Smooth muscle cell (in vitro differentiated cells): ENCODE measurements around the gene ANKRD40CL. TPM values are rescaled to one million over a fixed set of nuclear protein-coding genes. Genes with fewer than 3 reads are reported as not detected.

Source experiments
- DNase-seq: peaks from one replicate; lab custom pipeline; 2025; ENCODE audit not compliant: unreplicated experiment; lab: John Stamatoyannopoulos, UW
- H2AFZ ChIP-seq: fragments of 200-600 bp; sonication (generic); 2 replicates; pipeline ENCODE4 v1.6.0; 2016; ENCODE audit warnings: antibody characterized with exemption, low read depth, mild to moderate bottlenecking
- H3F3A ChIP-seq: fragments of 200-600 bp; sonication (generic); 2 replicates; pipeline ENCODE4 v1.6.0; 2017; ENCODE audit warnings: antibody characterized with exemption, low read depth
- H3K27ac ChIP-seq: fragments of 200-600 bp; sonication (generic); 2 replicates; pipeline ENCODE4 v1.5.1; 2016; ENCODE audit warnings: low read depth, mild to moderate bottlenecking
- H3K27me3 ChIP-seq: fragments of 200-600 bp; sonication (generic); 2 replicates; pipeline ENCODE4 v1.6.1; 2016; ENCODE audit warnings: low read depth, mild to moderate bottlenecking
- H3K36me3 ChIP-seq: fragments of 200-600 bp; sonication (generic); 2 replicates; pipeline ENCODE4 v1.5.1; 2016; ENCODE audit warnings: low read depth
- H3K4me1 ChIP-seq: fragments of 200-600 bp; sonication (generic); 2 replicates; pipeline ENCODE4 v1.5.1; 2016; ENCODE audit warnings: low read depth
- H3K4me2 ChIP-seq: fragments of 200-600 bp; sonication (generic); 2 replicates; pipeline ENCODE4 v1.6.0; 2016; ENCODE audit warnings: mild to moderate bottlenecking
- H3K4me3 ChIP-seq: fragments of 200-600 bp; sonication (generic); 2 replicates; pipeline ENCODE4 v1.5.1; 2016; ENCODE audit warnings: mild to moderate bottlenecking
- H3K79me2 ChIP-seq: fragments of 200-600 bp; sonication (generic); 2 replicates; pipeline ENCODE4 v1.6.0; 2016; ENCODE audit warnings: low read depth, mild to moderate bottlenecking
- H3K9ac ChIP-seq: fragments of 200-600 bp; sonication (generic); 2 replicates; pipeline ENCODE4 v1.6.0; 2016; ENCODE audit warnings: low read depth
- H3K9me3 ChIP-seq: fragments of 200-600 bp; sonication (generic); replicated peaks from 2 replicates; pipeline ENCODE4 v1.5.1; 2016; ENCODE audit warnings: low read depth
- H4K20me1 ChIP-seq: fragments of 200-600 bp; sonication (generic); 2 replicates; pipeline ENCODE4 v1.6.0; 2016; ENCODE audit warnings: low read depth
- CTCF ChIP-seq: fragments of 200-600 bp; sonication (generic); IDR thresholded peaks from 2 replicates; pipeline ENCODE4 v1.5.1; 2017; ENCODE audit warnings: borderline replicate concordance, mild to moderate bottlenecking, antibody characterized with exemption; ENCODE audit not compliant: insufficient read depth, poor library complexity, severe bottlenecking
- WGBS: methylation state at CpG from one replicate; pipeline ENCODE4 v1.1.7; 2016; ENCODE audit warnings: low lambda C conversion rate; 5-methylcytosine and 5-hydroxymethylcytosine counted together
- polyA plus RNA-seq: library from polyadenylated mRNA; unstranded; fragments of >200 nt; fragmentation: Nextera tagmentation; extraction: Ambion mirVana; gene quantifications from 2 replicates; pipeline ENCODE4 v1.2.1, GENCODE V29; 2016
- total RNA-seq: library from RNA; depleted of rRNA; stranded (reverse); fragments of >200 nt; gene quantifications from 2 replicates; pipeline ENCODE4 v1.2.3, GENCODE V29; 2014

The ANKRD40CL gene
- total and polyA plus RNA-seq, 2 experiments from 2014 or later: not detected

GRCh38 chr17:50802609-50803571 is 35.6 kb upstream of the ANKRD40CL start:
- no peak overlapping the region for H3K27ac ChIP-seq
- H3K9ac ChIP-seq: no peak overlapping the region
- H3K36me3 ChIP-seq: no peaks in the 10 kb centered on the region
- no peaks in the 10 kb centered on the region for H3K9me3 ChIP-seq
- peak overlapping the region; percentile 45 for H2AFZ ChIP-seq
- peaks cover 11% of the 10 kb centered on the region for H3K4me1 ChIP-seq
- WGBS: 90% methylated on average over 12 of the region's 12 CpGs
- no peaks in the 10 kb centered on the region for H3F3A ChIP-seq
- TF ChIP-seq CTCF: no peak
- H3K27me3 ChIP-seq: no peaks in the 10 kb centered on the region
- H3K79me2 ChIP-seq: no peaks in the 10 kb centered on the region
- no peak overlapping the region for H3K4me2 ChIP-seq
- no peaks in the 10 kb centered on the region for H4K20me1 ChIP-seq
- no peak overlapping the region for H3K4me3 ChIP-seq
- no peak for DNase-seq

GRCh38 chr17:50800196-50800700 is 32.9 kb upstream of the ANKRD40CL start:
- no peak overlapping the region for H3K4me2 ChIP-seq
- WGBS: 91% methylated on average over 12 of the region's 12 CpGs

GRCh38 chr17:50799582-50799981 is 32.3 kb upstream of the ANKRD40CL start:
- Histone ChIP-seq H3K79me2 (no peaks in the 10 kb centered on the region), H3K4me2 (peak overlapping the region; percentile 9)
- TF ChIP-seq CTCF: no peak

More at GRCh38 chr17:50800196-50800700, 32.9 kb upstream of the ANKRD40CL start:
- Histone ChIP-seq H2AFZ (no peak overlapping the region), H3F3A (no peaks in the 10 kb centered on the region), H3K27me3 (no peaks in the 10 kb centered on the region), H3K9ac (no peak overlapping the region), H3K9me3 (no peaks in the 10 kb centered on the region), H3K27ac (no peak overlapping the region), H3K79me2 (no peaks in the 10 kb centered on the region), H4K20me1 (no peaks in the 10 kb centered on the region), H3K4me3 (no peak overlapping the region), H3K36me3 (no peaks in the 10 kb centered on the region), H3K4me1 (peaks cover 11% of the 10 kb centered on the region)
- no peak for TF ChIP-seq CTCF
- DNase-seq: no peak

More at GRCh38 chr17:50799582-50799981, 32.3 kb upstream of the ANKRD40CL start:
- Histone ChIP-seq H4K20me1 (no peaks in the 10 kb centered on the region), H3K27ac (no peak overlapping the region), H3K9me3 (no peaks in the 10 kb centered on the region), H3K9ac (no peak overlapping the region), H3K27me3 (no peaks in the 10 kb centered on the region), H2AFZ (no peak overlapping the region), H3F3A (no peaks in the 10 kb centered on the region), H3K4me1 (peaks cover 11% of the 10 kb centered on the region), H3K4me3 (no peak overlapping the region), H3K36me3 (no peaks in the 10 kb centered on the region)
- DNase-seq: no peak
- 88% methylated on average over 9 of the region's 9 CpGs for WGBS
